WTC11 (cell line): ENCODE measurements around the gene MRPL47. TPM values are rescaled to one million over a fixed set of nuclear protein-coding genes. Genes with fewer than 3 reads are reported as not detected.

ENCODE experiments used
- AR ChIP-seq: fragments of 250-450 bp; sonication (Bioruptor Pico); IDR thresholded peaks from 2 replicates; pipeline ENCODE4 v1.9.0; 2021; ENCODE audit warnings: mild to moderate bottlenecking
- ATF2 ChIP-seq: sonication (generic); formaldehyde crosslinking; IDR thresholded peaks from 2 replicates; pipeline ENCODE4 v1.8.1; 2022; ENCODE audit warnings: low read depth, missing genetic modification reagents, borderline replicate concordance
- ATF6 ChIP-seq: sonication (generic); formaldehyde crosslinking; IDR thresholded peaks from 2 replicates; pipeline ENCODE4 v1.8.1; 2023; ENCODE audit warnings: mild to moderate bottlenecking, missing genetic modification reagents
- CDX4 ChIP-seq: fragments of 250-450 bp; sonication (Bioruptor Pico); IDR thresholded peaks from 2 replicates; pipeline ENCODE4 v1.9.0; 2021; ENCODE audit warnings: moderate library complexity, mild to moderate bottlenecking, inconsistent platforms, borderline replicate concordance
- CREB1 ChIP-seq: sonication (generic); formaldehyde crosslinking; IDR thresholded peaks from 2 replicates; pipeline ENCODE4 v1.8.0; 2023; ENCODE audit warnings: mild to moderate bottlenecking, missing genetic modification reagents
- E2F5 ChIP-seq: sonication (generic); formaldehyde crosslinking; IDR thresholded peaks from 2 replicates; pipeline ENCODE4 v1.8.1; 2022; ENCODE audit warnings: mild to moderate bottlenecking, moderate library complexity, missing genetic modification reagents
- GTF2I ChIP-seq: fragments of 250-450 bp; sonication (Bioruptor Pico); conservative IDR thresholded peaks from 2 replicates; pipeline ENCODE4 v1.4.0; 2021; ENCODE audit warnings: mild to moderate bottlenecking
- HMGXB4 ChIP-seq: sonication (generic); formaldehyde crosslinking; IDR thresholded peaks from 2 replicates; pipeline ENCODE4 v1.8.1; 2023; ENCODE audit warnings: mild to moderate bottlenecking, moderate library complexity, missing genetic modification reagents
- KAT7 ChIP-seq: sonication (generic); formaldehyde crosslinking; IDR thresholded peaks from 2 replicates; pipeline ENCODE4 v1.8.1; 2023; ENCODE audit warnings: missing genetic modification reagents, mild to moderate bottlenecking, borderline replicate concordance
- MAX ChIP-seq: sonication (generic); formaldehyde crosslinking; IDR thresholded peaks from 2 replicates; pipeline ENCODE4 v1.8.0; 2022; ENCODE audit warnings: mild to moderate bottlenecking, missing genetic modification reagents
- MLX ChIP-seq: sonication (generic); formaldehyde crosslinking; IDR thresholded peaks from 2 replicates; pipeline ENCODE4 v1.8.1; 2023; ENCODE audit warnings: mild to moderate bottlenecking, missing genetic modification reagents, moderate library complexity
- NFATC4 ChIP-seq: fragments of 250-450 bp; sonication (Bioruptor Pico); IDR thresholded peaks from 2 replicates; pipeline ENCODE4 v1.9.0; 2021; ENCODE audit warnings: mild to moderate bottlenecking
- PRDM15 ChIP-seq: sonication (generic); formaldehyde crosslinking; IDR thresholded peaks from 2 replicates; pipeline ENCODE4 v1.8.0; 2022; ENCODE audit warnings: missing genetic modification reagents
- SP1 ChIP-seq: sonication (generic); formaldehyde crosslinking; conservative IDR thresholded peaks from 2 replicates; pipeline ENCODE4 v1.8.1; 2022; ENCODE audit warnings: missing genetic modification reagents
- USF1 ChIP-seq: sonication (generic); formaldehyde crosslinking; IDR thresholded peaks from 2 replicates; pipeline ENCODE4 v1.8.0; 2022; ENCODE audit warnings: mild to moderate bottlenecking, missing genetic modification reagents
- ZBTB21 ChIP-seq: sonication (generic); formaldehyde crosslinking; IDR thresholded peaks from 2 replicates; pipeline ENCODE4 v1.8.1; 2023; ENCODE audit warnings: mild to moderate bottlenecking, missing genetic modification reagents, borderline replicate concordance
- ZNF121 ChIP-seq: sonication (generic); formaldehyde crosslinking; IDR thresholded peaks from 2 replicates; pipeline ENCODE4 v1.8.0; 2023; ENCODE audit warnings: missing genetic modification reagents
- ZNF138 ChIP-seq: sonication (generic); formaldehyde crosslinking; conservative IDR thresholded peaks from 2 replicates; pipeline ENCODE4 v1.8.1; 2022; ENCODE audit warnings: mild to moderate bottlenecking, moderate library complexity, missing genetic modification reagents
- ZNF425 ChIP-seq: fragments of 250-450 bp; sonication (Bioruptor Pico); conservative IDR thresholded peaks from 2 replicates; pipeline ENCODE4 v1.9.0; 2021; ENCODE audit warnings: mild to moderate bottlenecking
- ZNF671 ChIP-seq: fragments of 250-450 bp; sonication (Bioruptor Pico); IDR thresholded peaks from 2 replicates; pipeline ENCODE4 v1.8.0; 2021; ENCODE audit warnings: mild to moderate bottlenecking
- total RNA-seq: library from RNA; stranded (reverse); gene quantifications from 3 replicates; pipeline ENCODE4 v1.2.3, GENCODE V29; 2021

Gene MRPL47
- total RNA-seq, 1 experiment from 2014 or later = 68.9 TPM

- no peak for TF ChIP-seq ATF6 (CRISPR knock-in tag)
- no peak for TF ChIP-seq MLX
- TF ChIP-seq KAT7 (CRISPR knock-in tag) = no peak
- no peak for TF ChIP-seq ZNF671
- no peak for TF ChIP-seq AR (CRISPR knock-in tag)
- TF ChIP-seq CDX4 (CRISPR knock-in tag) = no peak
- TF ChIP-seq ZBTB21 (CRISPR knock-in tag) = no peak
- TF ChIP-seq NFATC4 = no peak
- TF ChIP-seq ZNF138 (CRISPR knock-in tag) = no peak
- TF ChIP-seq ZNF425 (CRISPR knock-in tag) = no peak
- peak; percentile 93 for TF ChIP-seq SP1 (CRISPR knock-in tag)
- TF ChIP-seq E2F5 (CRISPR knock-in tag) = peak; percentile 93
- TF ChIP-seq GTF2I (CRISPR knock-in tag) = no peak
- no peak for TF ChIP-seq ZNF121 (CRISPR knock-in tag)
- no peak for TF ChIP-seq ATF2 (CRISPR knock-in tag)
- TF ChIP-seq HMGXB4 = peak; percentile 14; the same call in 1 of the 2 replicates
- no peak for TF ChIP-seq CREB1 (CRISPR knock-in tag)
- 0 out of 2 replicates have a peak, but pooled peaks have one; percentile 16 for TF ChIP-seq PRDM15 (CRISPR knock-in tag)
- peak; percentile 87; the same call in 1 of the 2 replicates for TF ChIP-seq MAX (CRISPR knock-in tag)
- TF ChIP-seq USF1 (CRISPR knock-in tag) = no peak
Measured at GRCh38 chr3:179562591-179563270, 41.7 kb downstream of the MRPL47 start, which contains the start of gene ACTL6A (continued).
